KG1 (cell line): ENCODE data around the gene HK1.

ENCODE experiments used
- DNase-seq: peaks from one replicate; lab custom pipeline; 2025; lab: John Stamatoyannopoulos, UW

HK1 gene

DNA sequence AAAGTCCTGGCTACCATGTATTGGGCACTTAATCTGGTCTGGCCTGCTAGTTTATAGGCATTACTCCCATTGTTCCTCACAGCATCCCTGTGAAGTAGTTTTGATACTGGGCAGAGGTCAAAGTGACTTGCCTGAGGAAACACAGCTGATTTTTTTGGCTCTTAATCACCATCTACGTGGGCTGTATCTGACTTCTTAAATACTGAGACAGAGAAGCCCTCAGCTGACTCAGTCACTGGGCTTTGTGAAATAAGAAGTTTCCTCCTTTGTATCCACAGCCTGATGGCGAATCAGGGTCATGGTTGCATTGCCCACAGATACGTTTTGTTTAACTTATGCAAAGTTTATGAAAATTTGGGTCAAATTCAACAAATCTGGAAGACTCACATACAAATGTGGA is 125.2 kb downstream of the HK1 start:
- no peak for DNase-seq

DNA sequence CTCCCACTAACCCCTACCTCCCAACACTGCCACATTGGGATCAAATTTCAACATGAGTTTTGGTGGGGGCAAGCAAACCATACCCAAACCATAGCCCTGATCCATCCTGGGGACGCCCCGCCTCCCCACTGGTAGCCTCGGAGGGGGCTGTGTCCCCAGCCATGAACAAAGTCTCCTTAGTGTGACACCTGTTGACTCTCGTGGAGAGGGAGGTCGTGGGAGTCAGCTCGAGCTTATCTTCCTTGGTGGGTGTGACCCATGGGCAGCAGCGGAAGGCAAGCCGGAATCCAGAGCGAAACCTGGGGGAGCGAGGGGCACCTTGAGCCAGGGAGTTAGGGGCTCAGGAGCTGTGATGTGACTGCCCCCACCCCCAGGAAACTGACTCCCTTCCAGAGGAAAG is 126.5 kb downstream of the HK1 start:
- no peak for DNase-seq

DNA sequence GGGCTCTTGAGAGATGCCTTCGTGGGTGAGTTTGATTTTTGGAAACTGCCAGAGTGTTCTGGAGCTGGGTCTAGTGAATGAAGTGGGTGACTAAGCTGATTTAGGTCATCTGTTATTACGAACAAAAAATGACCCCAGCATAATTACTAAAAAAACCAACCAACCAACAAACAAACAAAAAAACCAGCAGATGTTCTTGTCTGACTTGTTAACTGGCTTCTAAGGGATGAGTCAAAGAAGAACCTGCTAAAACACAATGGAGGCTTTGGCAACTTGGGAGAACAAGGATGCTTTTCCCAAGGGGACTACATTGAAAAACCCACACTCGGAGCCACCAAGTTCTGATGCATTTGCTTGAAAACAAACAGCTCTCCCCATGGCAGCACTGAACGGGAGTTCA is 126.9 kb downstream of the HK1 start:
- DNase-seq, result no peak

DNA sequence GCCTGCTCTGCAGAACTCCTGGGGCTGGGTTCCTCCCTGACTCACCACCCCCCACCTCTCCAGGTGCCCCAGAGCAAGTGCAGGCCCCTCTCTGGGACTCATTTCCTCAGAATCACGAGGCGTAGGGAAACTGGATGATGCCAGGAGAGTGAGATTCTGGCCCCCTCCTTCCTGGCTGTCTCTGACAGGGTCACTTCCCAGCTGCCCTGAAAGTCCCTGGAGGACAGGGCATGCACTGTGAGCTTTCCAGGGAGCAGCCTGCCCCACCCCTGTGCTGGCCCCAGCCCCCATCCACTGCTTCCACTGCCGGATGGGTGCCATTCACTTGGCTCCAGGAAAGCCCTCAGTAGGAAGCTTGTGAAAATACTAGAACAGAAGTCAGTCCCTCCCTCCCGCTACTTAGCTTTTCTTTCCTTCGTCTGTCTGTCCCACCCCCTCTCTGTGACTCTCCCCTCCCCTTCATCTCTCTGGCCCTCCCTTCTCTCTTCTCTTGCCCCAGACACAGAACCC is 128.1 kb downstream of the HK1 start:
- no peak for DNase-seq

DNA sequence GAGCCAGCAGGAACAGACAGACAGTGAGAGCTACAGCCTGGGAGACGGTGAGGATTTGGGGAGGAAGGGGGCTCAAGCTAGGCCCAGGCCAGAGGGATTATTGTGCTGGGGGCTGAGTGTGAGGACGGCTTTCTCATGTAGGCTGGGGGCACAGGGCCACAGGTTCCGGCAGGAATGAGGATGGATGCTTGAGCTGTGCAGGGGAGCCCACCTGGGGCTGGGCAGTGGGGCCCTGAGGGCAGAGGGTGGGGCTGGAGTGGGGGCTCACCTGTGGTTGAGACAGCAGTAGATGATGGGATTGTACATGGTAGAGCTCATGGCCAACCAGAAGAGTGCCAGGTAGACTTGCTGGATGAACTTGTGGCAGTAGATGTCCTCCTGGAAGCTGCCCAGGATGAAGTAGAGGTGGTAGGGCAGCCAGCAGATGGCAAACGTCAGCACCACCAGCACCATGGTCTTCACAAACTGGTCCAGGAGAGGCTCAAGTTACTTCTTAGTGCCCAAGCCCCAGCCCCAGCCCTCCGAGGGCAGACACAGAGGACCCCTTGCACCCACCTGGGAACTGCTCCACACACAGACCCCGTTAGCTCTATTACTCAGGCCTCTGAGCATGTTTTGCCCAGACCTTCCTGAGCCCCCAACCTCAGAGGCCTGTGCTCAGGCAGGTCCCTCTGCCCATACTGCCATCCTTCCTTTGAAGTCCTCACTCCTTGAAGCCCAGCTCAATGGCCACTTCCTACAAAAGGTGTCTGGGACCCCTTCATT is 128.7 kb downstream of the HK1 start:
- DNase-seq, result no peak

DNA sequence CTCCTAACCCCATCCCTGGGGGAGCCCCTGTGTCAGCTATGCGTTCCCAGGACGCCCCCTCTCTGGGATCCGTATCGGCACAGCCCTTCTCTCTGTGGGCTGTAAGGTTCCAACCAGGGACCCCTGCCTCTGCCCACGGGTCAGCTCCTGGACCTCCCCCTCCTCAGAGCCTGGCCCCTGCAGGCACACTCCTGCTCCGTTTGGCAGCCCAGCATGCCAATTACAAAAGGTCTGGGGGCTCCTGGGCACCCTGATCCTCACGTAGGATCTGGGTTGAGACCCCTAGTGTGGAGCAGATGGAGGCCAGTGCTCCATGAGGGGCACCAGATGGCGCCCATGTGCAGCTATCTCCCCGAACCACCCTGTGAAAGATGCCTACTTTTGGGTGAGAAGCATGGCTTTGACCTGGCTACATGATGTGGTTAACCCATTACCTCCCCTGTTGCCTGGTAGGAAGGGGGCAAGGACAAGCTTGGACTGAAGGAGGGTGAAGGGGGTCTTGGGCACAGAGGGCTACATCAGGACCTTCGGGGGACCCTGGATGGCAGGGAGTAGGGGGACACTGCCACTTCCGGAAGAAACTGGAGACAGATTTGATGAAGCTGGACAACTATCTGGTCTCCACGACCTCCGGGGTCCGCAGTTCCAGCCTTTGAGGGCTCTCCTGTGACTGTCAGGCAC is 129.5 kb downstream of the HK1 start:
- no peak for DNase-seq

DNA sequence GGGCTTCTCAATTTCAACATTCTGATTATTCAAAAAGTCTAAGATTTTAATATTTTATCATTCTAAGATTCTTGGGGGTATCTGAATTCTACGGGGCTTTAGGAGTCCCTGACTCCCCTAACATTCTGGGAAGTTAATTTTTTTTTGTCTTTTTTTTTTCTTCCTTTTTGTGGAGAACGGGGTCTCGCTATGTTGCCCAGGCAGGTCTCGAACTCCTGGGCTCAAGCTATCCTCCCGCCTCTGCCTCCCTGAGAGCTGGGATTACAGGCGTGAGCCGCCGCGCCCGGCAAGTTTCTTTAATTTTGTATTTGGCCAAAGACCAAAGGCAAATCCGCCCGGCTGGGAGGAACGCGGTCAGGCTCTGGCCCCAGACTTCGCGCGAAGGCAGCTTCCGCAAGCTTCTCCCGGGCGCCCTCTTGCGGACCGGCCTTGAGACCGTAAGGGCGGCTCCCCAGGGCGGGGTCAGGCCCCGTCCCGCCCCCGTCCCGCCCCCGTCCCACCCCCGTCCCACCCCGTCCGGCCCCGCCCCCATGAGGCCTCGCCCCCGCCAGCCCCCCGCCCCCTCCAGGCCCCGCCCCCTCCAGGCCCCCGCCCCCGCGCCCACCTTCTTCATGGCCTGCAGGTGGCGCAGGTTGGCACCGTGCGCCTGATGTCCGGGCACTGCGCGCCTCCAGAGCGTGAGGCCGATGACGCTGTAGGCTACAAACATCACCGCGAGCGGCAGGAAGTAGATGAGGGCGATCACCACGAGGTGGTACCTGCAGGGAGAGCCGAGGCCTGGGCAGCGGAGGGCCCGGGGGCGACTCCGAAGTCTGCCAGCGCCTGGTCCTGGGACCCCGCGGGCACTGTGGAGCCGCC is 130.3 kb downstream of the HK1 start:
- peak; percentile 68 for DNase-seq

DNA sequence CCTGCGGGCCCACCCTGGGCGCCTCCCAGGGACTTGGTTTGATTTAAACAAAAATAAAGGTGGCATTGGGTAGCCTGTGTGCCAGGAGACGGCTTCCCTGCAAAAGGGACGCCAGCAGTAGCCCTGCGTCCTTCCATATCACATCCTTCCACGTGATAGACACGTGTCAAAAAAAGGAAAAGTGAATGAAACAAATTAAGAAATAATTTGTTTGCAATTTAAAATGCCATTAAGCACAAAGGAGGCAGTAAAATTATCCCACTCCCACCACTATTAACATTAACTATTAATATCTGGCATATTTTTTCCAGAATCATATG is 130.8 kb downstream of the HK1 start:
- DNase-seq, result no peak

DNA sequence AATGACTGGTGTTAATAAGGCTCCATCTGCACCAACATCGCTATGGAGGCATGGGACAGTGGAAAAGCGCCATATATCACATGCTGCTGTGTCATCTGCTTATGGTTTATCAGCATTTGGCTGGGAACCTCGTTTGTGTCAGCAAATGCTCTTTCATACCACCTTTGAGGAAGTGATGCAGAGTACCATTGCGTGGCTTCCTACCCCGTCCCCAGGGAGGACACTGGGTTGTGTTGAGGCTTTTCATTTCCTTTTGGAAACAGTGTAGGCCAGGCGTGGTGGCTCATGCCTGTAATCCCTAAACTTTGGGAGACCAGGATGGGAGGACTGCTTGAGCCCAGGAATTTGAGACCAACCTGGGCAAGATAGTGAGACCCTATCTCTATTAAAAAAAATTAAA is 131.7 kb downstream of the HK1 start:
- no peak for DNase-seq

DNA sequence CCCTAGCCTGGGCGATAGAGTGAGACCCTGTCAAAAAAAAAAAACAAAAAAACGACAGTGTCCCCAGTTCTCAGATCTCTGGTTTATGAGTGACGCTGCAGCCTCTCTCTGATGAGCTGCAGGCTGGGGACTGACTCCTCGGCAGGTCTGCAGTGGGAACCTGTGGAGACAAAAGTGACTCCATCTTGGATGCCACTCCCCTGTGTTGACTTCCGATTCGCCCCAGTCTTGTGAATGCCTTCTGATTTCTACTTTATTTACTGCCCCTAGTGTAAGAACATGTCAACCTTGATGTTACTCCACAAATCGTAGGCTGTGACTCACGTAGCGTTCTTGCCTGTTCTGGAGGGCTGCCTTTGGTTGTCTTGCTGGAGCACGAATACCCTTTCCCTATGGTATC is 132.2 kb downstream of the HK1 start:
- DNase-seq, result no peak

DNA sequence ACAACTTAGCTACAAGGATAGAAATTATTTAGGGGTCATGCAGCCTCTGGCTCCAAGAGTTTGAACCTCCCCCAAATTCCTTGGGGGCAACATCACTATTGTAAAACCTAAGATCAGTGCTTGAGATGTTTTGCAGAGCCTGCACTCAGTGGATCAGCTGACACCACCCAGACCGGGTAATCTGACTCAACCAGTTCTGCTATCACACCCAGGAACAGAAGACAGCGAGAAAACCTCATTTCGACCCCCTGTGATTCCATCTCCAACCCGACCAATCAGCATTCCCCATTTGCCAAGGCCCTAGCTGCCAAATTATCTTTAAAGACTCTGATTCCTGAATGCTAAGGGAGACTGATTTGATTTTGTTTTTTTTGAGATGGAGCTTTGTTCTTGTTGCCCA is 133.2 kb downstream of the HK1 start:
- no peak for DNase-seq

DNA sequence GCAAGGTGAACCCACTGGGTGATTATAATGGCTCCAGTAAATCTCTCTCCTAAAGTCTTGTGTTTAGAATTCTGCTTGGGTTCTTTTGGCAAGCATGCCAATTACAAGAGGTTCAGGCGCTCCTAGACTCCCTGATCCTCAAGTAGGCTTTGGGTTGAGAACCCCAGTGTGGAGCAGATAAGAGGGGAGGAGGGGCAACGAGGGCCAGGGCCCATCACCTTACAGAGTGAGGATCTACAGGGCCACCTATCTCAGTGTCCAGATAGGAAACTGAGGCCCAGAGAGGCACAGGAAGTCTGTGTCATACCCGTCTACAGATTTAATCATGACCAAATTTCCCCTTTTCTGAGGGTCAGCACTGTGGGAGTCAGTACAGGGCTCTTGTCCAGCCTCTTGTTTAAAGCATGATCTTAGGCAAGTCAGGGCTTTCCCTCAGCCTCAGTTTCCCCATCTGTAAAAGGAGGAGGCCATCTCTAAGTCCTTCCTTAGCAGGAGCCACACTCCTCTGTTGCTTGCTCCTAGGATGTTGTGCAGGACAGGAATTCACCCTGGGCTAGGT is 134.0 kb downstream of the HK1 start:
- DNase-seq, result no peak

DNA sequence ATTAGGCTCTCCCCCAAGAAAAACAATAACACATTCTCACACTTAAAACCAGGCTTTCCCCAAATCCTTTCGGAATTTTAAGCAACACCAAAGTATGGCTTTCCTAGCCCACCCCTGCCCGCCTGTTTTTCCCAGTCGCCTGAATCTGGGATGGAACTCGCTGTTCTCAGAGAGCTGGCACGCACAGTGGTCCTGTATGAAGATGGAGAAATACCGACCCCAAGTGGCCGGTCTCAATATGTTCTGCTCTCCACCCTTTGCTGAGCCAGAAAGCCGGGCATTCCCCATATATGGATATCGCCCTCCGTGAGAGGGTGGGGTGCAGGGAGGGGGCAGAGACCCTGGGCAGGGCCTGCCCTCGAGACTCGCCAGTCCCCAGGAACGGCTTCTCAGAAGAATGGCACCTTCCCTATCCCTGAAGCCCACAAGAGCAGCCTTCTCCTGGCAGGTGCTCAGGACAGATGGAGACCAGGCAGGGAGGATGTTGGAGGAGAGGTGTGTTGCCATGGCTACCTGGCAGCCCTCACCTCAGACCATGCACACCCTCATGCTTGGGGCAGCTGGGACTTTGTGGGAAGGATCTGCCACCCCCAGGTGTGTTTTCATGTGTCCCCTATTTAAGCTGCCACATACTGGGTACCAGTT is 135.0 kb downstream of the HK1 start:
- peak; percentile 41 for DNase-seq

DNA sequence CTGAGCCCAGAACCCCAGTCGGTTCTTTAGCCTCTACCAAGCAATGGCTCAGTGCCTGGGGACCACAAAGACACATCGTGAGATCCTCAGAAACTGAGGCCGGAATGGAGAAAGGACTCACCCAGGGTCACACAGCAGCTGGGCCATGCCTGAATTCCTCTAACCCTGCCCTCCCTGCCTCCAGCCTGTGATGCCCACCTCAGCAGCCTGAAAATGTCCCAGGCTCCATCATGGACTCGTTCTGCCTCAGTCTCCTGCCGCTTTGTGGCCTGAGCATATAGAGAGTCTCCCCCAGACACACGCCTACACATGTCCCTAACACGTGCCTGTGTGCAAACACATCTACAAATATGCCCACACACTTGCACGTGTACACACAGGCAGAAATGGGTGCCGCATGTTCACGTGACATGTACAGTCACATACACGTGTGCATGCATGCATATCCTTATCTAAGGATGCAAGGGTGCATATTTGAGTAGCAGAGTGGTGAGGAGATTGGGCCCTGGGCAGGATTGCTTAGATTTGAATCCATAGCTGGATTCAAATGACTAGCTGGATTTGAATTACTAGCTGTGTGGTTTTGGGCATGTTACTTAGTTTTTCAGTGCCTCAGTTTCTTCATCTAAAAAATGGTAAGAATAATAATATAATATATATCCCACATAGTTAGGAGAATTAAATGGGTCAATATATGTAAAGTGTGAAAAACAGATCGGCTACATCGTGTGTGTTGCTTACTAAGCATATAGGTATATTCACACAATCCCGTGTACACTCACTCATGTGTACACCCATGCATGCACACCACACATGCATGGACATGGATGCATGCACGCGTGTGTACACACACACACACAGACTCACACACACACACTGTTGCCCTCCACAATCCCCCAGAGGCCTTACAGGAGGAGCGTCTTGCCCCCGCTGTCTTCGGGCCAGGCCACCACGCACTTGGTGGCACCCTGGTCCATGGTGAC is 136.0 kb downstream of the HK1 start:
- DNase-seq, result no peak

DNA sequence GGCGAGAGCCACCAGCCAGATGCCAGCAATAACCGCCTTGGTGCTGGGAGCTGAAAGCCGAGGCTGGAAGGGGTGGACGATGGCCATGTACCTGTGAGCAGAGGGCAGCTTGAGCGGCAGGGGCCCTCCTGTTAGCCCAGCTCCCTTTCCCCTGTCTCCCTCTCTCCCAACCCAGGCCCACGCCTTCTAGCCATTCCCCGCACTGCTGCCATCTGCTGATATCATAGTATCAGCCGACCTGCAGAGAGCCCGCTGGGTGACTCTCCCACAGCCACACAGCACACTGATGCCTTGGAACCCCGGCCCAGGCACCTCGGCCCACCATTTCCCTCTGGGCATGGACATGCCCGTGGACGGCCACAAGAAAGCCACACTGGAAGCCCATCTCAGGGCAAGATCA is 136.8 kb downstream of the HK1 start:
- no peak for DNase-seq

DNA sequence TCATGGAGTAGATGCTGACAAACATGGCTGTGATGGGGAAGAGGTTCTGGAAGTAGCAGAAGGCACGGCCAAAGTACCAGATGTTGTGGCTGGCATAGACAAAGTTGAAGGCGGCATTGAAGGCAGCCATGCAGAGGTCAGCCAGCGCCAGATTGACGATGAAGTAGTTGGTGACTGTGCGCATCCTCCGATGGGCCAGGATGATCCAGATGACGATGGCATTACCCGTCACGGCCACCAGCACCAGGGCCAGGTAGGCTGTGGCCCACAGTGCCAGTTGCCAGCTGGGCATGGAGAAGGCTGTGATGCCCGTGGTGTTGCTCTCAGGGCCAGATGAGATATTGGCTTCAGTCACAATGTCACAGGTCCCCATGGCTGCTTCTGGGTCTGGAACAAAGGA is 137.7 kb downstream of the HK1 start:
- no peak for DNase-seq

DNA sequence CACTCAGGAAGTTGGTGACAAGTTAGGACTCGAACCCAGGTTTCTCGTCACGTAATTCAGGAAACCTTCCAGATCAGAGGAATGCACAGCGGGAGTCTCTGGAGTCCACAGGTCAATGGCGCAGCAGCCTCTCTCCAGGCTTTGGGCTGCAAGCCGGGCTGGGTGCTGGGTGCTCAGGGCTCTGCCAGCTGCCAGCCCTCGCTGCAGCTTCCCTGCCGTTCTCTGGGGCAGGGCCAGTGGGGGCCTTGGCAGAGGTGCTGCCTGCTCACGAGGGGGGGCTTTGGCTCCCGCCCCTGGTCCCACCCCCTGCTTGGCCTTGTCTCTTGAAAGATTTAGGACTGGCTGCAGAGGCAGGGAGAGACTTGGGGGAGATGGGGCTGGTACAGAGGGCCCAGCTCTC is 138.4 kb downstream of the HK1 start, which contains the start of gene TACR2:
TACR2 (minus strand) TSS at position 224 of the 400 bp plus-strand sequence. CDS start 595 bp downstream, outside the sequence.
- DNase-seq, result no peak

DNA sequence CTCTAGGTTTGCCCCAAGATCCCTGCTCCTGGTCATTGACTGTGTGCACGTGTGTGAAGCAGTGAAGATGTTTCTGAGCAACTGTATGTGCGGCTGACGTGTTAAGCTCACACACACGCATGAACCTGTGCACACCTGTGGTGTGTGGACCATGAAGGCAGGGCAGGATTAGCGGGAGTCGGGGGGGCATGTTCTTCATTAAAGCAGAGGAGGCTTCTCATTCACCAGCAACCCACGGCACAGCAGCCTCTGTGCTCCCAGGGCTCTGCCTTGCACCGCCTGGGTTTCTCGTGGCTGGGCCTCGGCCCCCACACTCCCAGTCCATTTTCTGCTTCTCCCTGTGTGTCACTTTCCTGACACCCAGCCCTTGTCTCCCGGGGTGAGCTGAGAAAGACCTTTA is 139.2 kb downstream of the HK1 start:
- DNase-seq, result no peak

DNA sequence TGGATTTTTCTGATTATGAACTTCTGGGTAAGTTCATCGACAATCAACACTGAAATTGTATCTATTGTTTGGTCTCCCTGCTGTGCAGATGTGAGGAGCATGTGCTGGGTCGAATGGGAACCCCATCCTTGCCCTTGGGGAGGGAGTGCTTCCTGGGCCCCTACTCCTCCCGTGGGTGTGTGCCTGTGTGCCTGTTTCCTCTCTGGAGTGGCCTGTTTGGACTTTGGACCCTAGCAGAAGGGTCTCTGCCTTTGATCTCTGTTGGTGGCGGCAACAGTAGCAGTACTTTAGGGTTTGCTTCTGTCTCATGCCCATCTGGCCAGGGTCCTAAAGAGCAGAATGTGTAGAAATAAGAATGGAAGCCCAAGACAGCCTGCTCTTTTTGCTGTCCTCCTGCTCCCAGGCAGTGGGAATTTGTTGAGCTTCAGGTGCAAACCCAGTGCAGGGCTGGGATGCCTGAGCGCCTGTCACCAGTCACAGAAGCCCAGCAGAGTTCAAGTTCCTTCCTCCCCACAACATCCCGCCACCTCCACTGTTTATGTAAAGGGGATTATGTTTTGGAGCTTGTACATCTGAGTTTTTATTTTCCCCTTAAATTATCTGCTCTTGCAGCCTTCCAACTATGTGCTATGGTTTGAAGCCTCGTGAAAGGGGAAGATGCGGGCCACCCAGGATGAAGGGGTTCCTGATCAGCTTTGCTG is 139.9 kb downstream of the HK1 start:
- DNase-seq, result no peak
